GM18502 (cell line): ENCODE results near the gene RNF44.

Experiments
- ATAC-seq: cut with Tn5 transposase; IDR thresholded peaks from one replicate; pipeline ENCODE4 v1.9.1; 2021; ENCODE audit warnings: mild to moderate bottlenecking; ENCODE audit not compliant: unreplicated experiment, poor library complexity

RNF44 gene

DNA sequence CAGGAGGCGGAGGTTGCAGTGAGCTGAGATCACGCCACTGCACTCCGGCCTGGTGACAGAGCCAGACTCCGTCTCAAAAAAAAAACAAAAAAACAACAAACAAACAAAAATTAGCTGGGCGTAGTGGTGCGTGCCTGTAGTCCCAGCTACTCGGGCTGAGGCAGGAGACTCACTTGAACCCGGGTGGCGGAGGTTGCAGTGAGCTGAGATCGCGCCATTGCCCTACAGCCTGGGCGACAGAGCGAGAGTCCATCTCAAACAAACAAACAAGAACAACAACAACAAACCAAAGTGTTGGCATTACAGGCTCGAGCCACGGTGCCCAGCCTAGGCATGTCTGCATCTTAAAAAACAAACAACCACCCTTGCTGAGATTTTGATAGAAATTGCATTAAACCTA lies 12.2 kb downstream of the RNF44 start:
- ATAC-seq = no peak

DNA sequence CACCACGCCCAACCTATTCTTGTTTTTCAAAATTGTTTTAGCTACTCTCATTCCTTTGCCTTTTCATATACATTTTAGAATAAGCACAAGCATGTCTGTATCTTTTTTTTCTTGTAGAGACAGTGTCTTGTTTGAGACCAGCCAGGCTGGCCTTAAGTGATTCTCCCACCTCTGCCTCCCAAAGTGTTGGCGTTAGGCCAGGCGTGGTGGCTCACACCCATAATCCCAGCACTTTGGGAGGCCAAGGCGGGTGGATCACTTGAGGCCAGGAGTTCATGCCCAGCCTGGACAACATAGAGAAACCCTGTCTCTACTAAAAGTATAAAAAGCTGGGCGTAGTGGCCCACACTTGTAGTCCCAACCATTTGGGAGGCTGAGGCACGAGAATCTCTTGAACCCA lies 13.1 kb downstream of the RNF44 start:
- no peak for ATAC-seq

DNA sequence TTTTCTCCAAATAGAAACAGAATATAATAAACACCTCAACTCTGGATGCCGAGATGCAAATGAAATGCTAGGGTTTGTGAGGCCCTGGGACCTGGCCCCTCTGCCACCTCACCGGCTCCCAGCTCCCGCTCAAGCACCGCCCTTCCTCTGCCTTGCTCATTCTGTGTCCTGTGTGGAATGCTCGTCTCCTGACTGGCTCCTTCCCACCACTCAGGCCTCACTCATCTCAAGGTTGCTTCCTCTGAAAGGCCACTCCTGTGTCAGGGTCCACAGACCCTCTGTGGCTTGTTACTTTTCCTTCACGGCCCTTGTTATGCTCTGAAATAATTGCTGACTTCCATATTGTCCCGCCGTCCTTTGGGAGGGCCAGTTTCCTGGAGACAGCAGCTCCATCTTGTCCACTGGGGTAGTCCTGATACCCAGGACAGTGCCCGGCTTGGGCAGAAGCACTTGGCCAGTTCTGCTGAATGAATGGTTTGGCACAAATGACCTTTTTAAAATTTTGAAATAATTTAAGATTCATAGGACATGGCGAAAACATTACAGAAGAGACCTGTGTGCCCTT lies 15.4 kb downstream of the RNF44 start:
- no peak for ATAC-seq

DNA sequence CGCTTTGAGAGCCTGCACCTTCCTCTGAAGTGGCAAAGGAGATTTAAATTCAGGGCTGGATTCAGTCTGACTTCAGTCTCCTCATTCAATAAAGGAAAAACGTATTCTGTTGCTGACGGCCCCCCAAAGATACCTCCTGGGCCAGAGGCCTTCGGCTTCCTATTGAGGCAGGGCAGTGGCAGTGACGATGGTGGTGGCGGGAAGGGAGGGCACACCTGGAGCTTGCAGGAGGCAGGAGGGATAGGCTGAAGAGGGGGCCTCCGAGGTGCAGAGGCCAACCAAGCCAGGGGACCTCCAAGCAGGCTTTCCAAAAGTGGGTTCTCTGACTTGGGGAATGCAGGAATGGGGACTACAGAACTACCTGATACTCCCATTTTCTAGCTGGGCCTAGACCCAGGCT lies 15.9 kb downstream of the RNF44 start:
- ATAC-seq = no peak

DNA sequence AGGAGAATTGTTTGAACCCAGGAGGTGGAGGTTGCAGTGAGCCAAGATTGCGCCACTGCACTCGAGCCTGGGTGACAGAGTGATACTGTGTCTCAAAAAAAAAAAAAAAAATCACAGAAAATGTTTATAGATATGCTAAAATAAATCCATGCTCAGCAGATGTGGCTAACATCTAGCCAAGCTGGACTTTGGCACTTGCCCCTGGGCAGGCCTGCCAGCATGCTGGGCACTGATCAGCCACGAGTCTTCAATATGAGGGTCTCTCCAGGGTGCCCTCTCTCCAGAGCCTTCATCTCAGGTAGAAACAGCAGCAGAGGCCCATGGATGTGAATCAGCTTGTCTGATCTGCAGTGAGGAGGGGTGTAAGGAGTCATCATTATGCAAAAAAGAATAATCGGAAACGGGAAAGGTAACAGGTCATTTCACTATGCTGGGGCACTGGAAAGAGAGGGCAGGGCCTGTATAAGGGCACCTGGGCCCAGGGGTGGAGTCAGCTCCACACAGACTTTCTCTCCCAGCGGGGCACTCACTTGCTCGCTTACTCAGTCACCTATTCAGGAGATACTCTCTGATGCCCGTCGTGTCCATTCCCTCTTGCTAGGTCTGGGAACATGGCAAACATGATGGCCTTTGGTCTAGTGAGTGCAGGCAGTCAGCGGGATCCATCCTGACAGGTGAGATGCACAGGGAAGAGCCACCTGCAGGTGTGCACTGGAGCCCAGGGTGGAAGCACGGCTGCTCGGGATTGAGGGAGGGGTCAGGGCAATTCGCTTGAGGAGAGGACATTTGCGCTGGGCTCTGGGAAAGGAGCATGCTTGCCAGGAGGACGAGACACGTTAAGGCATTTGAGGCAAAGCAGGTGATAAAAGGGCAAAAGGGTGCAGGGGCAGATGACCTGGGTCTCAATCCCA lies 17.1 kb downstream of the RNF44 start:
- no peak for ATAC-seq

DNA sequence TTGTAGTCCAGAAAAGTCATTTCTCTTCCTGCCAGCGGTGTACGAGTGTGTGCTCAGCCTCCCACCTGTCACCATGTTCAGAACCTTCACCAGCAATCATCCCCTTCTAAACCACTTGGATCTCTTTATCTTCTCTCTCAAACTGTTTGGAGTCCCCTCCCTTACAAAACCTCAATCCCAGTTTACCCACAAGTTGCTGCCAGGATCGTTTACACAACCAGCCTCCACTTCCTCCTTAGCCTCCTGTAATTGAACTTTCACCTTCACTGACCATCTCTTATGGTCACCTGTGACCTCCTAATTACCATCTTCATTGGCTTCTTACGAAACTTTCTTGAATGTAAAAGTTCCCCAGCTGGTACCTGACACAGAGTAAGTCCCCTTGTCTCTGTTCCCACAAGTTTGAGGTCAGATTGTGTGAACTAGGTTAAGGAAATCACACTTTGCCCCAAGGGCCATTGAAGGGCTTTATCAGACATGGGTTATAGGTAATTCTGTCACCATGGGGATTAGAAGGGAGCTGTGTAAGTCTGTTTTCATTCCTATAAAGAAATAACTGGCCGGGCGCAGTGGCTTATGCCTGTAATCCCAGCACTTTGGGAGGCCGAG lies 20.0 kb downstream of the RNF44 start:
- ATAC-seq = no peak

DNA sequence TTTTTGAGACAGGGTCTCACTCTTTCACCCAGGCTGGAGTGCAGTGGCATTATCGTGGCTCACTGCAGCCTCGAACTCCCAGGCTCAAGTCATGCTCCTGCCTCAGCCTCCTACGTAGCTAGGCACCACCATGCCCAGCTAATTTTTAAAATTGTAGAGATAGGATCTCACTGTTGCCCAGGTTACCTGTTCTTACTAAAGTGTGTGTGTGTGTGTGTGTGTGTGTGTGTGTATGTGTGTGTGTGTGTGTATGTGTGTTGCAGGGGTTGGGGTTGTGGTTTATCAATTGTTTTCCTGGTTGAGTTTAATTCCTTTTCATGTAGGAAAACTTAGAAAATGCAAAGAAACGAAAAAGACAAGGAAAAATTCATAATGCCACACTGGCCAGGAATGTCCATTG lies 21.8 kb downstream of the RNF44 start:
- no peak for ATAC-seq

DNA sequence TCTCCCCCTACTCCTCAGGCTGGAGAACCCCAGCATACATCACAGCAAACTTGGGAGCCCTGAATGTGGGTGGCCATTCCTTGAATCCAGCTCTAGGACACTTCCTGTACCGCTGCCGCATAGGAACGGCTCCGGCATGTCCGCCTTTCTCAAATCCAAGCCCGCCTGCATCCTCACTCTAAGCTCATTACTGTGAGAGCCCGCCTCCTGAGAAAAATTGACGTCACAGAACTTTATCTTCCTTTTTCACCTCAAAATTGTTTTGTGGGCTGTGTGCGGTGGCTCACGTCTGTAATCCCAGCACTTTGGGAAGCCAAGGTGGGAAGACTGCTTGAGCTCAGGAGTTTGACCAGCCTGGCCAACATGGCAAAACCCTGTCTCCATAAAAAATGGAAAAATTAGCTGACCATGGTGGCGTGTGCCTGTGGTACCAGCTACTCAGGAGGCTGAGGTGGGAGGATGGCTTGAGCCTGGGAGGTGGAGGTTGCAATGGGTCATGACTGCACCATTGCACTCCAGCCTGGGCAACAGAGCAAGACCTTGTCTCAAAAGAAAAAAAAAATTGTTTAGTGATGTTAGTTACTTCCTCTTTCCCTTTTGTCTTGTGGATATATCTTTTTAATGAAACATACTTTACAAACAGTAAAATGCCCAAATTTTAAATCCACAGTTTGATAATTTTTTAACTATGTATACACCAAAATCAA lies 22.8 kb downstream of the RNF44 start:
- ATAC-seq = no peak

DNA sequence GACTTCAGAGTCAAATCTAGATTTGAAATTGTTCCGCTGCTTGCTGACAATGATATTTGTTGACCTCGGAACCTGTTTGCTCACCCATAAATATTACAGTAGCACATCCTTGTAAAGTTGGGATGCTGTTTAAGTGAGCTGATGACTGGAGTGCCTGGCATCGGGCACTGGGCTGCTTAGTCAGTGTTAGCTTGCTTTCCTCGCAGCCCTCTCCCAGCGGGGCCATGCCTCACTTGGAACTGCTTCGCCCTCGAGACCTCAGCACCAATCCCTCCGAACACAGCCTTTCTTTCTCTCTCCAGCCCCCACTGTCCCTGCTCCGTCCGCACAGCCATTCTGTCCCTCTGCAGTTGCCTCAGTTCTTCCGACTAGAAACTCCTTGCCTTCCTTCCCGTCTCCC lies 23.4 kb downstream of the RNF44 start:
- ATAC-seq = no peak

DNA sequence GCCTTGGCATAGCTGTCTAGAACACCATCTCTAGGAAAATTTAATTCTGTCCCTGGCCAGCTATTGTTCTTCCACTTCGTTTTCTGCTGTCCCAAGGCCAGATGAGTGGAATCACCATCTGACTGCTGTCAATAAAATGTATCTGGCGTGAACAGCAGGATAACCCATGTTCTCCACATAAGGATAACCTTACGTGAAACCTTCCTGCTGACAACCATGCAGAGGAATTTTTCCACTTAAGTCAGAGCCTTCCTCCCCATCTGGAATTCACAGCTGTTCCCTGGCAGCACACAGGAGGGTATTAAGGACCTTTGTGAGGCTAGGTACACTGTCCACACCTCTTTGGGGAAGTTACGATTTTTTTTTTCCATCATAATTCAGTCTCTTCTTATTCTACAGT lies 28.6 kb downstream of the RNF44 start:
- no peak for ATAC-seq

DNA sequence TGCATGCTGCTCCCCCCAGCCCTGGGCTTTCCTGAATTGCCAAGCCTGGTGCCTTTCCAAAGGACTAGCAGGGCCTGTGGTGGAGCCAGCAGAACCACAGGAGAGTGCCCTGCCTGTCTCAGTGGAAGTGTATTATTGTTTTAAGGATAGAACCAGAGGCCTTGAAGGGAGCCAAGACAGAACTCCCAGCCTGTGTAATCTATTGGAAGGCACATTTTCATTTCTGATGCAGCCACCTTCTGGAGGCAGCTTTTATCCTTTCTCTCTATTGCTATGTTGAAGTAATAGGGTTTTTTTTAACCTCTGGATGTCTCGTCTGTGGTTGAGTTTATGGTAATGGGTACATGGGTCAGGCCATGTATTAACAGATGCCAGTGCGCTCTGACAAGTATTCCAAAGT lies 29.3 kb downstream of the RNF44 start:
- no peak for ATAC-seq

DNA sequence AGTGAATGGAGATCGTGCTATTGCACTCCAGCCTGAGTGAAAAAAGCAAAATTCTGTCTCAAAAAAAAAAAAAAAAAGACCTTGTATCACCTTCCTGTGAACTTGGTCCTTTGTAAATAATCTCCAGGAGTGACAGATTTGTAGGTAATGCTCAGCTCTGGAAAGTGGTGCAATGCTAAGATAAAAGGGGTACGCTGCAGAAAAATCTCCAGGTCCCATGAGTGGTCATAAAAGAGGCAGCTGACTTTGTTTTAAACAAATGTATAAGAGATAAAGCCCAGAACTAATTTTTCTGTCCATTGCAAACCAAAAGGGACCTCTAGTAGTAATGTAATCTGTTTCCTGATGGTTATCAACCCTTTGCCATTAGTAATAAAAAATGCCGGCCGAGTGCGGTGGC lies 33.7 kb downstream of the RNF44 start:
- no peak for ATAC-seq

DNA sequence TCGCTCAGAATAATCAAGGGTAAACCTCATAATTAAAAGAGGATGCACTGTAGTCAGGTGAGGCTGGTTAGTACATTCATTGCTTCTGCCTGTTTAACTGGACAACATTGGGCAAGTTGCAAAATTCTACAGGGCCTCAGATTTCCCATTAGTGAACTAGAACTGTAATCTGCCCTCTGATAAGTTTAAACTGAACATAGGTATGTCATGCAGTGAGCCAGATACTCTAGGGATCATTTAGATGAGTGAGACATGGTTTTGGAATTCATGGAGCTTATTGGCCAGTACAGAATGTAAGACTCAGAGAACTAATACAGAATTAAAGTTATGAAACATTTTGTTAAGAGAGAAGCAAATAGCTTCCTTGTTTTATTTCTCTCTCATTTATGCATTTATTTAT lies 35.9 kb downstream of the RNF44 start:
- ATAC-seq = no peak

DNA sequence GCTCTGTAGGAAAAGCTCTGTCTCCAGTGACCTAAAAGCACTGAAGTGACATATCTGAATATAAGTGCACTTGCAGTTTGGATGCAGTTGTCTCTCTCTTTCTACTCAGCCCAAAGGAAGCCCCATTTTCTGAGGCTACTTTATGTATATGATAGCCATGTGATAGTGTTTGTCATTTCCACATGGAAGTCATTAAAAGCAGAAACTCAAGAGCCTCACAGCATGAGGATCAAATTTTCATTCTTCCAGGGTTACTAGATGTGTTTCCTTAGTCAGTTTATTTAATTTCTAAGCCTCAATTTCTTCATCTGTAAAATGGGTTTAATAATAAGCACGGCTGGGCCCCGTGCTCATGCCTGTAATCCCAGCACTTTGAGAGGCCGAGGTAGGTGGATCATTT lies 36.7 kb downstream of the RNF44 start:
- no peak for ATAC-seq

DNA sequence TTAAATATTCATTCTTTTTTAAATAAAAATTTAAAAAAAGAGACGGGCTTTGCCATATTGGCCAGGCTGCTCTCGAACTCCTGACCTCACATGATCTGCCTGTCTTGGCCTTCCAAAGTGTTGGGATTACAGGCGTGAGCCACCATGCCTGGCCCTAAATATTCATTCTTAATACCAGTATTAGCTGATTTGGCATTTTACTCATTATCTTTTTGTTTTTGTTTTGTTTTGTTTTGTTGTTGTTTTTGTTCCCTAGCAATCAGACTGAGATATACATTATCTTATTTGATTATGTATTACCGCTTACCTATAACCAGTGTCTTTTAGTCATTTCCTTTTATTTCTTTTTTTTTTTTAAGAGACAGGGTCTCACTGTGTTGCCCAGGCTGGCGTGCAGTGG lies 37.9 kb downstream of the RNF44 start:
- no peak for ATAC-seq

DNA sequence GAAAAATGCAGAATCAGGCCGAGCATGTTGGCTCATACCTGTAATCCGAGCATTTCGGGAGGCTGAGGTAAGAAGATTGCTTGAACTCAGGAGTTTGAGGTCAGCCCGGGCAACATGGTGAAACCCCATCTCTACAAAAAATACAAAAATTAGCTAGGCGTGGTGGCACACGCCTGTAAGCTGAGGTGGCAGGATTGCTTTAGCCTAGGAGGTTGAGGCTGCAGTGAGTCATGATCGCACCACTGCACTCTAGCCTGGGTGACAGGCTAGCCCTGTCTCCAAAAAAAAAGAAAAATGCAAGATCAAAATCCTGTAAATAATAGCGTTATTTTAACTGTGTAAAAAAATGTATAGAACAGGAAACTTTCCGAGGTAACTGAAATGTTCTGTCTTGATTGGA lies 39.4 kb downstream of the RNF44 start:
- ATAC-seq = no peak

DNA sequence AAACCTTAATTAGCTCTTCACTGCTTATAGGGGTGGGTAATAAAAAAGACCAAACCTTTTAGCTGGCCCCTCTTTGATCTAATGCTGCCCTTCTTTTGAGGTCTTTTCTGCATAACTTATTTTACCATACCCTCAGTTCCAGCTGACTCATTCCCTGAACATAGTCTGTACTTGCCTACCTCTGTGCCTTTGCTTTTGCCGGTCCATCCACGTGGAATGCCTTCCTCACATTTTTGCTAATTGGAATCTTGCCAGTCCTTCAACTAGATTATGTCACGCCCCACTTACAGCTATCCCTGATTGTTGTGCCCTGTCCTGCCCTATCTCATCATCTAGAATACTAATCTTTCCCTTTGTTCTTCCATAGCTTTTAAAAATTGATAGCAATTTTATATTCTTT lies 44.8 kb downstream of the RNF44 start:
- ATAC-seq = no peak

DNA sequence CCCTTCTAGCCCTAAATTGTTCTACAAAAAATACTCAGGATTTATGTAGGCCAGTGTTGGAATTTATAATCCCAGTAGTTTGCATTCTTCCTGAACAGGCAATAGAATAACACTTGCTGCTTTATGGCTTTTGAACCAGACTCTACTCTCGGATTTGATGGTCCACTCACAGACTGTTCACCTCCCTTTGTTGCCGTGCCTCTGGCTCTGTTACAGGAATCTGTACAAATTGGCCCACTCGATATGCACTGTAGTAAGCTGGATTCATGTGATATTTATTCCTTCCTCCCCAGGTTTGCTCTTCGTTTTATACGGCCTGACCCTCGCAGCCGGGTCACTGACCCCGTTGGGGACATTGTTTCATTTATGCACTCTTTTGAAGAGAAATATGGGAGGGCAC lies 45.3 kb downstream of the RNF44 start:
- no peak for ATAC-seq

DNA sequence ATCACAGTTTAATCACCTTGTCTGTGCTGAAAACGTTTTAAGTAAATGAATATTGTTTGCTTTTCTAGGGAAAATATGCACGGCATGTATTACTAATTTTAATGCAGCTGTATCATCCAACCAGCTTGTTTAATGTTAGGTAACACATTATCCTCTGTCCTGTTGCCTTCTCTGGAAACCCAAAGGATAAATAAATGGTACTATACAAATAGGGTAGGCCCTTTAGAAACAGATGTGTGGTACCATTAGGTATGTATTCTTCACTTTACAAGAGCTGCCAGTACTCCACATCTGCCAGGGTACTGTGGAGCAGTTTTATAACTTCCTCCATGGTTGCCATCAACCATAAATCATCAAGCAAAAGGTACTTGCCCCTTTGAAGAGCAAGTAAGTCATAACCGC lies 46.1 kb downstream of the RNF44 start:
- no peak for ATAC-seq

DNA sequence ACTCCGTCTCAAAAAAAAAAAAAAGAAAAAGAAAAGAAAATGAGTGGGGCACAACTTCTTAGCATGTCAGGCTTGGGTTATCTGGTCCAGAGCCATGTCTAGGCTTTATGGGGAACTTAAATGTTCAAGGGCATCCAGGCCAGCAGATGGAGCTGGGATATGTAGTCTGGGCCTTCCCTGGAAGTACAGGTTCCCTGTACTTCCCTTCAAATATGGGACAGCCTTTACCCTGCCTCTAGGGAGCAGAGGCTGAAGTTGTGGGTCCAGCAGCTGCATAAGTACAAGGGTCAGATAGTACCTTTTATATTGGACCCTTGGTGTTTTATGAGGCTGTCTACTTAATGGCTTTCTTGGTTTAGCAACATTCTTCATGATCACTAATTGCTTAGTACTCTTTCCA lies 46.9 kb downstream of the RNF44 start:
- ATAC-seq = no peak

DNA sequence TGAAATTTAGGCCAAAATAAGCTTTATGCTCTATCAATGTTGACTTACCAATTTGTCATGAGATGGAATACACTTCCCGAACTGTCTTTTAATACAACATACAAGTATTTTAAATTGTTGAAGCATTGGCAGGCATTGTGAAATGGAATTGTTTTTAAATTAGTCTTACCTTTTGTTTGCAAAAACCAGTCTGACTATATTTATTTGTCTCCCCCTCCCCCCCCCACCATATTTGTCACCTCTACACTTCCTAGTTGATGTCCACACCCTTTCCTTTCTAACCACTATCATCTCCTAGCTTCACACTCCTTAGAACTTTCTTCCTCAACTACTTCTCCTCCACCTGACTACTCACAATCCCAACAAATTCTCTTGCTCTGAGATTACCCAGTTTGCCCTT lies 48.1 kb downstream of the RNF44 start:
- no peak for ATAC-seq
